SJCRH30 (cell line): ENCODE results near the gene F10. TPM values are rescaled to one million over a fixed set of nuclear protein-coding genes. Genes with fewer than 3 reads are reported as not detected.

Source experiments
- DNase-seq, 2 experiments: peaks; one replicate each; pipeline ENCODE4 v3.0.0-alpha.2; 2015 to 2020
- H3K27ac ChIP-seq: fragments of 250-450 bp; sonication (Bioruptor Pico); 2 replicates; pipeline ENCODE4 v1.5.1; 2020; ENCODE audit warnings: mild to moderate bottlenecking, moderate library complexity
- H3K27me3 ChIP-seq: fragments of 250-450 bp; sonication (Bioruptor Pico); 2 replicates; pipeline ENCODE4 v1.5.1; 2020; ENCODE audit warnings: mild to moderate bottlenecking, moderate library complexity
- H3K36me3 ChIP-seq: fragments of 250-450 bp; sonication (Bioruptor Pico); 2 replicates; pipeline ENCODE4 v1.5.1; 2020; ENCODE audit warnings: mild to moderate bottlenecking, moderate library complexity
- H3K4me1 ChIP-seq: fragments of 250-450 bp; sonication (Bioruptor Pico); 2 replicates; pipeline ENCODE4 v1.5.1; 2020; ENCODE audit warnings: mild to moderate bottlenecking, moderate library complexity
- H3K4me3 ChIP-seq: fragments of 250-450 bp; sonication (Bioruptor Pico); 2 replicates; pipeline ENCODE4 v1.5.1; 2020; ENCODE audit warnings: mild to moderate bottlenecking, moderate library complexity
- H3K9me3 ChIP-seq: fragments of 250-450 bp; sonication (Bioruptor Pico); replicated peaks from 2 replicates; pipeline ENCODE4 v1.5.1; 2020; ENCODE audit warnings: mild to moderate bottlenecking, moderate library complexity
- total RNA-seq: library from RNA; depleted of rRNA; stranded (reverse); fragments of >200 nt; shearing (Covaris generic); gene quantifications from 2 replicates; pipeline ENCODE4 v1.2.3, GENCODE V29; 2014

F10 gene
- total RNA-seq, 1 experiment from 2014 or later, result 0.16 TPM

DNA sequence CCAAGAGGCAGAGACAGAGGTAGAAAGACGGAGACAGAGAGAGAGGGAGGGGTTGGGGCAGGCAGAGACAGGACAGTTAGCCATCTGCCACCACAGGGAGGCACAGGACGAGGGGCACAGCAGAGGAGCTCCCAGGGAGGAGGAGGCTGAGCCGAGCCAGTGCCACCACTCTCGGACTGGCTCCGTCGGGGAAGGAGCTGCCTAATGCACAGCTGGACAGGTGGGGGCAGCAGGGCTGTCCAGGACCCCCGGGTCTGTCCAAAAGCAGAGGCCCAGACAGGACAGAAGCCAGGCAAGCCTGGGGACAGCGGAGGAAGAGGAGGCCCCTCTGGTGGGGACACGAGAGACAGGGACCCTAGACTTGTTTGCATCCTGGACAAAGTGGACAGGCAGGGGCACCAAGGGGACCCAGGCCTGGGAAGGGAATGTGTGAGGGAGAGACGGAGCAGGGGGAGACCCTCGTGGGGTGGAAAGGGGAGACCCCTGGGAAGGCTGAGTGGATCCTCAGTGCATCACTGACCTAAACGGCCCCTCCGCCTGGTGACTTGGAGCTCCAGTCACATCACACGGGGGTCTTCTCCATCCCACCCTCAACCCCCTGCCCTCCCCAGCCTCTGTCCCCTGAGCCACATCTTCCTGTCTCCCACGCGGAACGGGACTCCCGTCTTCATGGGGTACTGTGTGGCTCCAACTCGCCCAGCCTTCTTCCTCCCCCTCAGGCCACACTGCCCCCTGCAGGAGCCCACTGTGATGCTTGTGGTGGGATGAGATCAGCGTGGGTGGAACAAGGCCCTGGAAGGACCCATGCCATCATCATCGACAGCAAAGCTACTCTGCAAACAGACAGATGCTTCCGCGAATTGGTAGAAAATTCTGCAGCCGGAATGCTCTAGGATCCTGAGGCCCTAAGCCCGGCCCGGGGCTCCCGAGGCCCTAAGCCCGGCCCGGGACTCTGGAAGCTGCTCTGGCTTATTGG, 915 bp downstream of the F10 start:
- Histone ChIP-seq H3K4me3 (no peak overlapping the region), H3K9me3 (no peaks in the 10 kb centered on the region), H3K27ac (no peak overlapping the region), H3K4me1 (no peaks in the 10 kb centered on the region), H3K36me3 (no peaks in the 10 kb centered on the region), H3K27me3 (no peaks in the 10 kb centered on the region)
- peak in 1 of 2 experiments; percentile 24 for DNase-seq

DNA sequence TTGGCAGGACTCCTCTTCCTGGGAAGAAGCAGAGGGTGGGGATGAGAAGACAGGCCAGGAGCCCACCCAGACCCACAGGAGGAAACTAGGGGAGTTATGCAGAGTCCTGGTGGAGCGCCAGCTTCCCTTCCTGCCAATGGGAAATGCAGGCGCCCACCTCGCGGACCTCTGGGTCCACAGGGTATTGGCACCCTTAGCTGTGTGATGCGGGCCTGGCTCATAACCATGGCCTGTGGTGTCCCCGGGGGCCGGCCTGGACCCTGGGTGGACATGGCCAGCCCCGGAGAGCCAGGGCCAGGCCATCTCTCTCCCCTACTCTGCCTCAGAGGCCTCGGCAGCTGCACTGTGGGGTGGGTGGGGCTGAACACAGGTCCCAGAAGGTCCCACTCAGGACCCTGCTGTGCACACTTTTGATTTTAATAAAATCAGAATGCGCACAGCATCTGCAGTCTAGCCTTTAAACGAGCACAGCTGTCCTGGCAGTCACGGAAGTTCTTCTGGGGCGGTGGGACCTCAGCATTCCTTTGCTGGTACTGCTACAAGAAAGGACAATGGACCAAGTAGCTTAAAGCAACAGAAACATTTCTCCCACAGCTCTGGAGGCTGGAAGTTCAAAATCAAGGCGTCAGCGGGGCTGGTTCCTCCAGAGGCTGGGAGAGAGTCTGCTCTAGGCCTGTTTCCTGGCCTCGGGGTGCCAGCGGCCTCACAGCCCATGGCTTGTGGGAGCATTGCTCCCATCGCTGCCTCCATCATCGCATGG, 1.8 kb downstream of the F10 start:
- Histone ChIP-seq H3K27ac (no peak overlapping the region), H3K27me3 (no peaks in the 10 kb centered on the region), H3K4me1 (no peaks in the 10 kb centered on the region), H3K9me3 (no peaks in the 10 kb centered on the region), H3K4me3 (no peak overlapping the region), H3K36me3 (no peaks in the 10 kb centered on the region)
- no peak for DNase-seq

GRCh38 chr13:113125506-113126264, 3.1 kb downstream of the F10 start:
- no peaks in the 10 kb centered on the region for H3K36me3 ChIP-seq
- H3K9me3 ChIP-seq, result no peaks in the 10 kb centered on the region
- H3K4me1 ChIP-seq, result no peaks in the 10 kb centered on the region
- no peak overlapping the region for H3K4me3 ChIP-seq
- DNase-seq, result no peak
- no peaks in the 10 kb centered on the region for H3K27me3 ChIP-seq
- H3K27ac ChIP-seq, result no peak overlapping the region

DNA sequence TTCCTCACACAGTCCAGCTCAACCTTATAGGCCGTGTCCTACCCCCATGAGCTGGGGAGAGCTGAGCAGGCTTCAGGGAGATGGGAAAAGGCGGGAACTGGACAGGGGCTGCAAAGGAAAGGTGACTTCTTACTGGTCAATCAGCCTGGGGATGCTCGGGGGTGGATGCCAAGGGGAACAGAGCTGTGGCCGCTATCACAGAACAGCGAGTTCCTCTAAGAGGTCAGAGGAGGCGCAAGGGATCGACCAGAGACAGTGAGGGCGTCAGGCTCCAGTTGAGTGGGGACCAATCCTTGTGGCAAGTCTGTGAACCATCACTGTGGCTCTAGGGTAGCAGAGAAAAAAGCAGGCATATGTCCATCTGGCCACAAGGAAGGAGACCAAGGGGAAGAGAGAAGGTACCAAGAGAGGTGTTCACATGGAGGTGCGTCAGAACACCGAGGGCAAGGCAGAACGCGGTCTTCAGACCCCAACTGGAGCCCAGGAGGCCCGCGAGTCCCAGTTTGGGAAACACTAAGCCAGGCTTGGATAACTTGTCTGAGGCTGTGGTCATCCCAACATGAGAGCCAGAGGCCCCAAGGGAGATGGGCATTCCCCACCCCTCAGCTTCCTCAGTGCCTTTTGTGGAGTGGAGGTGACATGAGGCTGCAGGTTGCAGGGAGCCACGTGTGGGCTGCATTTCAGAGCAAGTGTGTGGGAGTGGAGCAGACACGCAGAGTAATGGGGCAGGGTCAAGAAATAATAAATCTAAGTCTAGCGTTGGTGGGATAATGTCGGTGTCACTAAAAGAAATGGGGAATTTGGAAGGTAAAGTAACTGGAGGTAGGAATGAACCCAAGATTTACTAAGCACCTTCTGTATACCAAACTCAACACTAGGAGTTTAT, 3.9 kb downstream of the F10 start:
- DNase-seq, result no peak
- Histone ChIP-seq H3K36me3 (no peaks in the 10 kb centered on the region), H3K4me3 (no peak overlapping the region)

DNA sequence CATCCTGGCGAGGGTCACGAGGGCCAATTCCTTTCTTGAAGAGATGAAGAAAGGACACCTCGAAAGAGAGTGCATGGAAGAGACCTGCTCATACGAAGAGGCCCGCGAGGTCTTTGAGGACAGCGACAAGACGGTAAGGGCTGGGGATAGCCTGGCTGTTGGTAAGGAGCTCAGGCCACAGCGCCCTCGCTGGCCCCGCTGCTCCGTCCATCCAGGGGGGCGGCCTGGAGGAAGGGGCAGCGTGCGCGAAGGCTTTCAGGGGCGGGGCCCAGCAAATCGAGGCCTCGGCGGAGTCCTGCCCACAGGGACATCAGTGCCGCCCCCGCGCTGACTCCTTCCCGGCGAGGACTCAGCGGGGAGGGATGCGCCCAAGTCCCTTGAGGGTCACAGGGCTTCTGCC, 6.9 kb downstream of the F10 start:
- Histone ChIP-seq H3K27me3 (peaks cover 4% of the 10 kb centered on the region; the same call in 1 of the 2 replicates), H3K4me1 (no peaks in the 10 kb centered on the region), H3K4me3 (no peak overlapping the region), H3K27ac (no peak overlapping the region), H3K36me3 (no peaks in the 10 kb centered on the region), H3K9me3 (no peaks in the 10 kb centered on the region)
- no peak for DNase-seq

More for the DNA sequence above, 3.9 kb downstream of the F10 start:
- H3K9me3 ChIP-seq, result no peaks in the 10 kb centered on the region
- H3K27ac ChIP-seq, result no peak overlapping the region
- H3K27me3 ChIP-seq, result no peaks in the 10 kb centered on the region
- no peaks in the 10 kb centered on the region for H3K4me1 ChIP-seq

DNA sequence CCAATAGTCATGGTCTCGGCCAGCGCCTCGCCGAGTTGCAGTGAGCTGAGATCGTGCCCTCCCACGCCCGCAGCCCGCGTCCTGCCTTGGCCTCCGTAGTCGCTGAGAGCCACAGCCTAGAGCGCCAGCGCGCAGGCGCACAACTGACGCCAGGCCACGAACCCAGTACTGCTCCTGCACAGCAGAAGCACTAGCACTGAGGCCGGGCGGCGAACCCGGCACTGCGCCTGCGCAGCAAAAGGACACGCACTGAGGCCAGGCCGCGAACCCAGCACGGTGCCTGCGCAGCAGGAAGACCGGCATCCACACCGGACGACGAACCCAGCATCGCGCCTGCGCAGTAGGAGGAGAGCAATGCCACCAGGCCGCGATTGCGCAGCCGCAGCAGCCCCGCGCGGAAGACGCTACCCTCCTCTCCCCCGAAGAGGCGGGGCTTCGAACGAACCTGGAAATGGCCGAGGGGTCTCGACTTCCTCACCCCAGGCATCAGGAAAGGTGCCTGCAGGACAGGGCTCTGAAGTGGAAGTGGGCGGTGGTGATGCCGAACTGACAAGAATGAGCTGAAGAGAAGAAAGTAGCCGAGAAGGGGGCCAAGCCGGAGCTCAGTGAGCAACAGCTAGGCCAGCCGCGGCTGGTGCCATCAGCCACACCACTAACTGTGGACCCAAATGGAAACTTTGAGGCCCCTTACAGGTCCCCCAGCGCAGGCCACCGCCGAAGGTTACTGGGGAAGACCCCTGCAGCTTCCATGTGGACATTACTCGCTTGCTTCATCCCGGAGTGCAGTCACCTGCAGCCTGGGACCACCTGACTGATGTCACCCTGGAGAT, 7.5 kb downstream of the F10 start:
- no peak for DNase-seq
- H3K4me3 ChIP-seq, result no peak overlapping the region
- no peaks in the 10 kb centered on the region for H3K4me1 ChIP-seq
- no peak overlapping the region for H3K27ac ChIP-seq
- no peaks in the 10 kb centered on the region for H3K36me3 ChIP-seq
- peaks cover 8% of the 10 kb centered on the region; the same call in 1 of the 2 replicates for H3K27me3 ChIP-seq
- no peaks in the 10 kb centered on the region for H3K9me3 ChIP-seq

- DNase-seq, result no peak
- no peaks in the 10 kb centered on the region for H3K36me3 ChIP-seq
- H3K9me3 ChIP-seq, result no peaks in the 10 kb centered on the region
- no peak overlapping the region for H3K4me3 ChIP-seq
- H3K4me1 ChIP-seq, result no peaks in the 10 kb centered on the region
- H3K27me3 ChIP-seq, result peaks cover 8% of the 10 kb centered on the region; the same call in 1 of the 2 replicates
- H3K27ac ChIP-seq, result no peak overlapping the region
These were observed 12.7 kb downstream of the F10 start for GRCh38 chr13:113135281-113135760.

DNA sequence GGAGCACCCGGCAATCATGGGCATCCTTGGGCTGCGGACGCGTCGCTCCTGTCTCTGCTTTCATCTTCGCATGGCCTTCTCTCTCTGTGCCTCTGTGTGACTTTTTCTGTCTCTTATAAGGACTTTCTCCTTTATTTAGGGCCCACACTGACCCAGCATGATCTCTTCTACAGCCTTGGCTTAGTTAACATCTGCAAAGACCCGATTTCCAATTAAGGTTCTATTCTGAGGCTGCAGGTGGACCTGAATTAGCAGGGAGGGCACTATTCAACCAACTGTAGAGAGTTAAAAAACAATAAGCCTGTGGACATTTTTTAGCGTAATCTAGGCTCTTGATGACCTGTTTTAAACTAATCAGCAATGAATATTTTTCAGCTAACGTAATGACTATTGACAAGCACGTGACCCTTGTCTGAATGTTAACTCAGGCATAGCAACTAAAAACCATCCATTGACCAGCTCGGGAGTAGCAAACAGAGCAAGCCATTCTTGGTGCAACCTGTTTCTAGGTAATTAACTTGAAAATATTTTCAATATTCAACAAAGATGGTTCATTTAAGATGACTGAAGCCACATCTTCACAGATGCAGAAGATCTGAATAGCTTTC, 15.2 kb downstream of the F10 start:
- no peak for DNase-seq
- Histone ChIP-seq H3K4me1 (no peaks in the 10 kb centered on the region), H3K36me3 (no peaks in the 10 kb centered on the region), H3K9me3 (no peaks in the 10 kb centered on the region), H3K27me3 (peaks cover 6% of the 10 kb centered on the region; the same call in 1 of the 2 replicates), H3K27ac (no peak overlapping the region), H3K4me3 (no peak overlapping the region)

GRCh38 chr13:113138792-113139551, 16.4 kb downstream of the F10 start:
- DNase-seq, result no peak
- Histone ChIP-seq H3K27ac (no peak overlapping the region), H3K27me3 (0 out of 2 replicates have a peak, but pooled peaks cover 4% of the 10 kb centered on the region), H3K36me3 (no peaks in the 10 kb centered on the region), H3K4me1 (no peaks in the 10 kb centered on the region), H3K4me3 (no peak overlapping the region), H3K9me3 (no peaks in the 10 kb centered on the region)

GRCh38 chr13:113139577-113139976, 17.0 kb downstream of the F10 start:
- H3K27ac ChIP-seq, result no peak overlapping the region
- H3K27me3 ChIP-seq, result 0 out of 2 replicates have a peak, but pooled peaks cover 3% of the 10 kb centered on the region
- no peak for DNase-seq
- H3K9me3 ChIP-seq, result no peaks in the 10 kb centered on the region
- H3K4me1 ChIP-seq, result no peaks in the 10 kb centered on the region
- no peak overlapping the region for H3K4me3 ChIP-seq
- H3K36me3 ChIP-seq, result no peaks in the 10 kb centered on the region

- H3K27me3 ChIP-seq, result no peaks in the 10 kb centered on the region
- no peaks in the 10 kb centered on the region for H3K36me3 ChIP-seq
- H3K4me1 ChIP-seq, result no peaks in the 10 kb centered on the region
- no peak for DNase-seq
- H3K4me3 ChIP-seq, result no peak overlapping the region
- no peaks in the 10 kb centered on the region for H3K9me3 ChIP-seq
- no peak overlapping the region for H3K27ac ChIP-seq
These were observed 18.3 kb downstream of the F10 start for GRCh38 chr13:113140677-113141600.
